HUES64 (cell line): ENCODE measurements around the gene CRYBG1.

ENCODE experiments used
- H3K27ac ChIP-seq: 2 replicates; pipeline ENCODE4 v1.7.0; 2013; ENCODE audit warnings: low read depth, low read length, inconsistent platforms
- H3K27me3 ChIP-seq: 2 replicates; pipeline ENCODE4 v1.6.1; 2013; ENCODE audit warnings: mild to moderate bottlenecking, low read length; ENCODE audit not compliant: insufficient read depth
- H3K36me3 ChIP-seq: 2 replicates; pipeline ENCODE4 v1.6.1; 2013; ENCODE audit warnings: mild to moderate bottlenecking, low read length; ENCODE audit not compliant: insufficient read depth
- H3K4me1 ChIP-seq: 2 replicates; pipeline ENCODE4 v1.6.1; 2013; ENCODE audit warnings: mild to moderate bottlenecking, low read length, moderate library complexity; ENCODE audit not compliant: insufficient read depth
- H3K4me3 ChIP-seq: 2 replicates; pipeline ENCODE4 v1.5.1; 2013; ENCODE audit warnings: mild to moderate bottlenecking, low read length, moderate library complexity
- H3K9ac ChIP-seq: 2 replicates; pipeline ENCODE4 v1.6.1; 2013; ENCODE audit warnings: mild to moderate bottlenecking, low read depth, low read length
- H3K9me3 ChIP-seq: 2 replicates; pipeline ENCODE4 v1.6.1; 2013; ENCODE audit warnings: low read depth, low read length; ENCODE audit not compliant: insufficient read depth
- WGBS: fragments of 150-250, 120-280 bp; methylation state at CpG from one replicate; pipeline ENCODE4 v1.1.7; 2013; ENCODE audit warnings: missing lambda C conversion rate; 5-methylcytosine and 5-hydroxymethylcytosine counted together

CRYBG1 gene

DNA sequence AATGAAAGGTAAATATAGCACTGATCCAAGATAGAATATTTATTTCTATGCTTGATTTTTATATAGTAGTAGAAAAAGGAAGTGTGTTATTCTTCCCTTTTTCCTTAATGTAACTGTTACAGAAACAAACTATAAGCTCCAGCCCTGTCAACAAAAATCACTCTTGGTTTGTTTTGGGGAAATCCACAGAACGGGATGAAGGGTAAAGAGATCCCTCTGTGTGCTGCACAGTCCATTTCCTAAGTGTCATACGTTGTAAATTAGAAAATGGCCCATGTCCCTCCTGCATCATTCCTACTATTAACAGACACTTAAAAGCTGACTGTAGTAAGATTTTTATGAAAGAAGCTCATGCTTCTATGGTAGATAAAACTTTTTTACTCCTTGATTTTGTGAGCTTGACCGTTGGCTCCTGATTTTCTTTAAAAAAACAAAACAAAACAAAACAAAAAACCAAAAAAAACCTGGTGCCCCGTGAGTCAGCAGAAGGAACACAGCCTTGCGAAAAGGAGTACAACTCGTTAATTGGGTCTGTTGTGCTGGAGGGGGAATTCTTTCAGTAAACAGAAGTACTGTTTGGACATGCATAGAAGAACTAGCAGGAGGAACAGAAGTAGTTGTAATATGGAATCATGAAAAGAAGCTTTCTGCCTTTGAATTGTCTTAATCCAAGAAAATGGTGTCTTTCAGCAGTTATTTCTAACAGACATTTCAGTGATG is 201.3 kb downstream of the CRYBG1 start:
- Histone ChIP-seq H3K27ac (no peak overlapping the region), H3K9ac (no peak overlapping the region), H3K27me3 (no peaks in the 10 kb centered on the region), H3K4me3 (no peak overlapping the region), H3K36me3 (no peaks in the 10 kb centered on the region), H3K9me3 (no peaks in the 10 kb centered on the region), H3K4me1 (peaks cover 15% of the 10 kb centered on the region)
- 79% methylated on average over 6 of the region's 6 CpGs for WGBS

- no peak overlapping the region for H3K27ac ChIP-seq
- no peak overlapping the region for H3K9ac ChIP-seq
- H3K36me3 ChIP-seq: no peaks in the 10 kb centered on the region; the same call in 1 of the 2 replicates
- no peaks in the 10 kb centered on the region for H3K9me3 ChIP-seq
- 86% methylated on average over 2 of the region's 2 CpGs for WGBS
- no peak overlapping the region for H3K4me3 ChIP-seq
- H3K4me1 ChIP-seq: peaks cover 15% of the 10 kb centered on the region
- H3K27me3 ChIP-seq: no peaks in the 10 kb centered on the region
These were observed 203.1 kb downstream of the CRYBG1 start for GRCh38 chr6:106563614-106564013.

DNA sequence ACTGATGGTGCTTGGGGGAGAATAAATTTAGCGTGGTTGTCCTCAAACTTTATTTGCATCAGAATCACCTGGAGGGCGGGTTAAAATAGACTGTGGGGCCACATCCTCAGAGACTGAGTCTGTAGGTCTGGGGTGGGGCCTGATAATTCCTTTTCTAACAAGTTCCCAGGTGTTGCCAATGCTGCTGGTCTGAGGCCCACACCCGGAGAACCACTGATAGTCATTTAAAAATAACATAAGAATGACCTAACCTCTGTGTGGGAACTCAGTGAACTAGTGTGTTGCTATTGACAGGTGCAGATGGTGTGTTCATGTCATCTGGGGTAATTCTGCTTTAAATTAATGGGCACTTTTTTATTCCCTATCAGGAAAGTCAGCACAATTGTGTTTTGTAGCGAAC is 204.0 kb downstream of the CRYBG1 start:
- whole genome bisulfite sequencing: 61% methylated on average over 2 of the region's 4 CpGs
- Histone ChIP-seq H3K27ac (no peak overlapping the region), H3K4me1 (peaks cover 15% of the 10 kb centered on the region), H3K9me3 (no peaks in the 10 kb centered on the region), H3K4me3 (no peak overlapping the region), H3K9ac (no peak overlapping the region), H3K36me3 (no peaks in the 10 kb centered on the region; the same call in 1 of the 2 replicates), H3K27me3 (no peaks in the 10 kb centered on the region)

- Histone ChIP-seq H3K9ac (no peak overlapping the region), H3K4me3 (no peak overlapping the region), H3K9me3 (no peaks in the 10 kb centered on the region), H3K27ac (no peak overlapping the region), H3K4me1 (peaks cover 11% of the 10 kb centered on the region), H3K36me3 (peaks cover 14% of the 10 kb centered on the region), H3K27me3 (no peaks in the 10 kb centered on the region)
- WGBS: 92% methylated on average over 2 of the region's 2 CpGs
These were observed 208.0 kb downstream of the CRYBG1 start for GRCh38 chr6:106568530-106568929.

GRCh38 chr6:106569428-106569827 is 208.9 kb downstream of the CRYBG1 start:
- no peak overlapping the region for H3K27ac ChIP-seq
- 97% methylated on average over 4 of the region's 4 CpGs for whole genome bisulfite sequencing
- no peaks in the 10 kb centered on the region for H3K9me3 ChIP-seq
- H3K4me1 ChIP-seq: peaks cover 6% of the 10 kb centered on the region; the same call in 1 of the 2 replicates
- H3K9ac ChIP-seq: no peak overlapping the region
- peaks cover 14% of the 10 kb centered on the region for H3K36me3 ChIP-seq
- no peaks in the 10 kb centered on the region for H3K27me3 ChIP-seq
- H3K4me3 ChIP-seq: no peak overlapping the region

- WGBS: 85% methylated on average over 5 of the region's 5 CpGs
- no peaks in the 10 kb centered on the region for H3K27me3 ChIP-seq
- no peaks in the 10 kb centered on the region; the same call in 1 of the 2 replicates for H3K4me1 ChIP-seq
- no peak overlapping the region for H3K4me3 ChIP-seq
- H3K36me3 ChIP-seq: peaks cover 15% of the 10 kb centered on the region
- no peak overlapping the region for H3K9ac ChIP-seq
- H3K9me3 ChIP-seq: no peaks in the 10 kb centered on the region
- H3K27ac ChIP-seq: no peak overlapping the region
These were observed 211.9 kb downstream of the CRYBG1 start for GRCh38 chr6:106572436-106572835.

- H3K4me1 ChIP-seq: no peaks in the 10 kb centered on the region; the same call in 1 of the 2 replicates
- no peak overlapping the region for H3K9ac ChIP-seq
- no peaks in the 10 kb centered on the region for H3K9me3 ChIP-seq
- peaks cover 20% of the 10 kb centered on the region for H3K36me3 ChIP-seq
- H3K27ac ChIP-seq: no peak overlapping the region
- WGBS: 95% methylated on average over 6 of the region's 6 CpGs
- H3K4me3 ChIP-seq: no peak overlapping the region
- no peaks in the 10 kb centered on the region for H3K27me3 ChIP-seq
These were observed 212.5 kb downstream of the CRYBG1 start for GRCh38 chr6:106572875-106573585.

DNA sequence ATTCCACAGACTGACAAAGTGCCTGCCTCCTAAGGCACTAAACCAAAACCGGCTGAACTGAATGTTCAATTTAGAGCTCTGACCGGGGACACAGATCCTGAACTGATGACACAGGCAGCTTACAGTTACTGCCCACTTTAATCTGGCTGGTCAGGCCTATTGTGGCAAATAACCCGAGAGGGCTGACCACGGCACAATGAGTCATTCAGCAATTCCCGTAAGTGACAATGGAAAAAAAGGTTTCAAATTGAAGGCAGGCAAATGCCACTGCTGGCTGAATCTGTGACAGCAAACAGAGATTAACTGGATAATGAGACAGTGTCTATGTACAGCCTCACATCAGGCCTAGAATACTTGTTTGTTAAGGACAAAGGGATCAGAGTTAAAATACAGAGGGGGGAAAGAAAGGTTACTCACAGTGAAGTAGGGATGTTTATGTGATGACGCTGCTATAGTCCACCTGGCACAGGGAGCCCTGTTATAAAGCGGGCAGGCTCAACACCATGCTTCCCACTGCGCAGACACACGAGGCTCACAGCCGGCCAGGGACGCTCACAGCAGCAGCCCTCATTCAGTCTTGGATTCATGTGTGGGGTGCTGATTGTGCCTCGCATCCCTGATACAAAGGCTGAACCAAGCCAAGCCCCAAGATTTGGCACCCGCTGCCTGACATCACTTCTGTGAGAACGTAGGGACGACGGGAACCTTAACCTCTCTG is 214.4 kb downstream of the CRYBG1 start:
- H3K9me3 ChIP-seq: no peaks in the 10 kb centered on the region
- H3K27me3 ChIP-seq: no peaks in the 10 kb centered on the region
- H3K4me3 ChIP-seq: no peak overlapping the region
- 91% methylated on average over 16 of the region's 16 CpGs for WGBS
- H3K4me1 ChIP-seq: no peaks in the 10 kb centered on the region; the same call in 1 of the 2 replicates
- H3K27ac ChIP-seq: no peak overlapping the region
- H3K36me3 ChIP-seq: peaks cover 20% of the 10 kb centered on the region
- no peak overlapping the region for H3K9ac ChIP-seq

- no peaks in the 10 kb centered on the region; the same call in 1 of the 2 replicates for H3K4me1 ChIP-seq
- WGBS: 84% methylated on average over 2 of the region's 2 CpGs
- peaks cover 23% of the 10 kb centered on the region for H3K36me3 ChIP-seq
- H3K9ac ChIP-seq: no peak overlapping the region
- no peaks in the 10 kb centered on the region for H3K27me3 ChIP-seq
- H3K27ac ChIP-seq: no peak overlapping the region
- no peaks in the 10 kb centered on the region for H3K9me3 ChIP-seq
- H3K4me3 ChIP-seq: no peak overlapping the region
These were observed 218.8 kb downstream of the CRYBG1 start for GRCh38 chr6:106579281-106579680.

GRCh38 chr6:106581468-106581867 is 221.0 kb downstream of the CRYBG1 start:
- Histone ChIP-seq H3K27me3 (no peaks in the 10 kb centered on the region), H3K27ac (no peak overlapping the region), H3K4me3 (no peak overlapping the region), H3K4me1 (peaks cover 12% of the 10 kb centered on the region), H3K9ac (no peak overlapping the region), H3K36me3 (peaks cover 31% of the 10 kb centered on the region), H3K9me3 (no peaks in the 10 kb centered on the region)
- 92% methylated on average over 1 of the region's 1 CpG for WGBS

DNA sequence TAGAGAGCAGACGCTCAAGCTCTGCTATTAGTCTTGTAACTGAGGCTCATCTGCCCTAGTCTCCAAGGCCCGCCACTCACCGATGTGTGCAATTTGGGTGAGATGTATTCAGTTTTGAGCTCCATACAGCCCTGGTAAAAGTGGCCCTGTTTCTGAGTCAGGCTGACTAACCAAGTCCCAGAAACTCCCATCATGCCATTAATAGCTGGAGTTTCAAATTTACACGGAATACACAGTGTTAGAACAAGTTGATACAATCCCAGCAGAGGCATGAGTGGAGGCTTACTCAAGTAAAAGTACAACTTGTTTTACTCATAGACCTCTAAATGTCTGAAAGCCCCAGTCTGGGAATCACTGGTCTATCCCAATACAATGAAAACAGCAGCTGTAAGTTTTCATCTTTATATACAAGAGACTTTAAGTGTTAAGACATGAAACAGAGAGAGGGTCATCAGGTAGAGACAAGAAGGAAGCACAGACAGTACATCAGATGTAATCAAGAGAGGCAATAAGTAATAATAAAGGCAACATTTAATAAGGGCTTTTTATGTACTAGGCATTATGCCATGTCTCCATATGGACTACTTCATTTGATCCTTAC is 226.4 kb downstream of the CRYBG1 start:
- no peak overlapping the region for H3K27ac ChIP-seq
- no peak overlapping the region for H3K4me3 ChIP-seq
- no peak overlapping the region for H3K9ac ChIP-seq
- peaks cover 45% of the 10 kb centered on the region for H3K36me3 ChIP-seq
- H3K4me1 ChIP-seq: peaks cover 12% of the 10 kb centered on the region
- H3K9me3 ChIP-seq: no peaks in the 10 kb centered on the region
- no peaks in the 10 kb centered on the region for H3K27me3 ChIP-seq
- WGBS: 95% methylated on average over 4 of the region's 4 CpGs
